GM12801 (cell line): ENCODE data around the gene POLR2B.

ENCODE experiments used
- TF ChIP-seq, protein P1 (sequence below): IDR thresholded peaks from one replicate; pipeline ENCODE4 v1.5.1; 2011; ENCODE audit warnings: control low read depth; ENCODE audit not compliant: insufficient read length; ENCODE audit errors: extremely low read depth

Gene POLR2B

DNA sequence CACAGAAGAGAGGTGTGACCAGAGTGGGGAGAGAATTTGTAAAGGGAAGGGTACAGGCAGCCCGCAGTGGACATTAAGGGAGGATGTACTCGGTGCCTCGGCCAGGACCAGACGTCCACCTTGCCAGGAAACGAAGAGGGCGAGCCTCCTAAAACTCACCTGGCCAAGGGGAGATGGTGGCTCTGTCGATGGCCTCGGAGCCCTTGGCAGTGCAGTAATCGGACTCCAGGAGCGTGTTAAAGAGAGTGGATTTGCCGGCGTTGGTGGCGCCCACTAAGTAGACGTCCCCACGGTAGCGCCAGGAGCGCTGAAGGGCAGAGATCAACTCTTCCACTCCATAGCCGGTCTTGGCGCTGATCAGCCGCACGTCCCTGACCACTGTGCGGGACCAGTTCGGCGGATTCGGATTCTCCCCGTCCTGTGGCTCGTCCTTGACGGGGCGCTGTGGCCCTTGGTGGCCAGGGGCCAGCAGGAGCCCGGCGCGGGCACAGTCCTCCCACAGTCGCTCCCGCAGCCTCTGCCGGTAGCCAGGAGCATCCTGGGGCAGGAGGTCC is 2.3 kb upstream of the POLR2B start:
- TF ChIP-seq, protein P1, sequence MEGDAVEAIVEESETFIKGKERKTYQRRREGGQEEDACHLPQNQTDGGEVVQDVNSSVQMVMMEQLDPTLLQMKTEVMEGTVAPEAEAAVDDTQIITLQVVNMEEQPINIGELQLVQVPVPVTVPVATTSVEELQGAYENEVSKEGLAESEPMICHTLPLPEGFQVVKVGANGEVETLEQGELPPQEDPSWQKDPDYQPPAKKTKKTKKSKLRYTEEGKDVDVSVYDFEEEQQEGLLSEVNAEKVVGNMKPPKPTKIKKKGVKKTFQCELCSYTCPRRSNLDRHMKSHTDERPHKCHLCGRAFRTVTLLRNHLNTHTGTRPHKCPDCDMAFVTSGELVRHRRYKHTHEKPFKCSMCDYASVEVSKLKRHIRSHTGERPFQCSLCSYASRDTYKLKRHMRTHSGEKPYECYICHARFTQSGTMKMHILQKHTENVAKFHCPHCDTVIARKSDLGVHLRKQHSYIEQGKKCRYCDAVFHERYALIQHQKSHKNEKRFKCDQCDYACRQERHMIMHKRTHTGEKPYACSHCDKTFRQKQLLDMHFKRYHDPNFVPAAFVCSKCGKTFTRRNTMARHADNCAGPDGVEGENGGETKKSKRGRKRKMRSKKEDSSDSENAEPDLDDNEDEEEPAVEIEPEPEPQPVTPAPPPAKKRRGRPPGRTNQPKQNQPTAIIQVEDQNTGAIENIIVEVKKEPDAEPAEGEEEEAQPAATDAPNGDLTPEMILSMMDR, result no peak

GRCh38 chr4:56976837-56977320 is 1.8 kb upstream of the POLR2B start:
- TF ChIP-seq, protein P1, result no peak

DNA sequence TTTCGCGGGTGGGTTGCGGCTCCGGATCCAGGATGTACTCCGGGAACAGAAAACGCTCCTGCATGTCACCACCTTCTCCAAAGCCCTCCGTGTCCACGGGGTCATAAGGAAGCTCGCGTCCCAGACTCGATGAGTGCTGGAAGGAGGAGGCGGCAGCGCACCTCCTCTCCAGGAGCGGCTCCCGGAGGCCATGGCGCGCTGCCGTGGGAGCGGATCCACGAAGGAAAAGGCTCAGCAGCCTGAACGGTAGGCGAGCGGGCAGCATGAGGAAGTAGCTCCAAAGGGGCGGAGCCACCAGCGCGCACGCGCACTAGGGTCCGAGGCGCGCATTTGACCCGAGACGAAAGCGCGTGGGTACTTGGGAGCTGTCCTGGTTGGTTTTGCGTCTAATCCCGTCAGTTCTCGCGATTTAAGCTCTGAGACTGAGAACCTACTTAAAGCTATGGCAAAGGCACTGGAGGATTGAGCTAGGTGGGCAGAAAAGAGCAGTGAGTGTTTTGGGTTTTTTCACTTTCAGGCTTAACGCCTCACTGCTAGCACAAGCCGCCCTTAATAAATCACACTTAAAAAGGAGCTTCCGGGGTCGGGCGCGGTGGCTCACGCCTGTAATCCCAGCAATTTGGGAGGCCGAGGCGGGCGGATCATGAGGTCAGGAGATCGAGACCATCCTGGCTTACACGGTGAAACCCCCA is 1.2 kb upstream of the POLR2B start, which contains the start of gene NOA1:
TSS of gene NOA1 (minus strand) at position 286 of the 692 bp plus-strand sequence. CDS start at position 265, 21 bp downstream.
- TF ChIP-seq, protein P1, result no peak

GRCh38 chr4:56979421-56980072 is 851 bp downstream of the POLR2B start:
- TF ChIP-seq, protein P1, result no peak

GRCh38 chr4:56981795-56982201 is 3.1 kb downstream of the POLR2B start:
- TF ChIP-seq, protein P1, result no peak

DNA sequence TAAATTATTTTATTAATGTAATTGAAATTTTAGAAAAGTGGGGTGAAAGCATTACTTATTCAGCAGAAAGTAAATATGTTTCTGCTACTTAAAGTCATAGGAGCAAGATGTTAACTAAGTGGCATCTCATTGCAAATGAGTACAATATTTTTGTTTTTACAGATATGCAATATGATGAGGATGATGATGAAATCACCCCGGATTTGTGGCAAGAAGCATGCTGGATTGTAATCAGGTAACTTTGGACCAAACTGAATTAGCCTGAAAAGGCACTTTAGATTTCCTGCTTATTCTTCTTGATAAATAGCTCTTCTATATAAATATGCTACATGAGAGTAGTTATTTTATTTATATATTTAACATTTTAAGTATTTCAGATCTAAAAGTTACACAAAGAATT is 7.5 kb downstream of the POLR2B start:
- TF ChIP-seq, protein P1, result no peak

- TF ChIP-seq, protein P1, result no peak
Measured at GRCh38 chr4:56986952-56987351, 8.3 kb downstream of the POLR2B start.
